PC-3 (cell line): ENCODE results near the gene FKBP11. TPM values are rescaled to one million over a fixed set of nuclear protein-coding genes. Genes with fewer than 3 reads are reported as not detected.

Experiments used
- ATAC-seq: fragments of 200-7000 bp; cut with Tn5 transposase; 2 replicates; pipeline ENCODE4 v1.9.1; 2020; ENCODE audit warnings: mild to moderate bottlenecking, moderate library complexity
- BruUV-seq: library from RNA; stranded (reverse); fragments of 400-500 nt; replicated peaks from 2 replicates; lab custom pipeline; 2021; lab: Mats Ljungman, UMichigan
- CTCF ChIA-PET: fragments of 300-600 bp; sonication (Branson Sonifier 250); formaldehyde crosslinking; loops from one replicate; lab custom pipeline; 2022; ENCODE audit warnings: antibody characterized with exemption; lab: Charles Lee
- POLR2A ChIA-PET: fragments of 300-600 bp; sonication (Branson Sonifier 250); formaldehyde crosslinking; loops from one replicate; lab custom pipeline; 2022; ENCODE audit warnings: antibody characterized with exemption; ENCODE audit not compliant: unreplicated experiment; lab: Charles Lee
- DNase-seq: peaks from one replicate; pipeline ENCODE4 v3.0.0-alpha.2; 2015
- H2AFZ ChIP-seq: fragments of 300-600 bp; sonication (generic); 2 replicates; pipeline ENCODE4 v1.6.0; 2016; ENCODE audit warnings: antibody characterized with exemption, low read length
- H3F3A ChIP-seq: fragments of 300-600 bp; sonication (generic); one replicate; pipeline ENCODE4 v1.6.0; 2017; ENCODE audit warnings: antibody characterized with exemption, low read length, control low read depth, mild to moderate bottlenecking; ENCODE audit not compliant: unreplicated experiment
- H3K27ac ChIP-seq: fragments of 300-600 bp; sonication (generic); 2 replicates; pipeline ENCODE4 v1.5.1; 2016; ENCODE audit warnings: mild to moderate bottlenecking, low read length
- H3K27me3 ChIP-seq: fragments of 300-600 bp; sonication (generic); 2 replicates; pipeline ENCODE4 v1.6.1; 2016; ENCODE audit warnings: low read length, mixed read lengths
- H3K36me3 ChIP-seq: fragments of 300-600 bp; sonication (generic); 2 replicates; pipeline ENCODE4 v1.6.1; 2016; ENCODE audit warnings: low read depth, mixed run types, low read length, mixed read lengths
- H3K4me1 ChIP-seq: fragments of 300-600 bp; sonication (generic); 2 replicates; pipeline ENCODE4 v1.5.1; 2016; ENCODE audit warnings: low read length; ENCODE audit not compliant: insufficient read depth
- H3K4me2 ChIP-seq: fragments of 300-600 bp; sonication (generic); 2 replicates; pipeline ENCODE4 v1.6.0; 2016; ENCODE audit warnings: low read length
- H3K4me3 ChIP-seq: fragments of 300-600 bp; sonication (generic); 2 replicates; pipeline ENCODE4 v1.5.1; 2016; ENCODE audit warnings: mild to moderate bottlenecking, low read length, mixed read lengths
- H3K79me2 ChIP-seq: fragments of 300-600 bp; sonication (generic); 2 replicates; pipeline ENCODE4 v1.6.1; 2017; ENCODE audit warnings: low read length, mixed read lengths
- H3K9ac ChIP-seq: fragments of 300-600 bp; sonication (generic); 2 replicates; pipeline ENCODE4 v1.6.0; 2016; ENCODE audit warnings: mild to moderate bottlenecking, low read length
- H3K9me2 ChIP-seq: fragments of 300-600 bp; sonication (generic); replicated peaks from 2 replicates; pipeline ENCODE4 v1.6.1; 2016; ENCODE audit warnings: mixed run types, low read length, mixed read lengths
- H3K9me3 ChIP-seq: fragments of 300-600 bp; sonication (generic); 2 replicates; pipeline ENCODE4 v1.6.1; 2016; ENCODE audit warnings: low read length, mixed read lengths
- H4K20me1 ChIP-seq: fragments of 300-600 bp; sonication (generic); 2 replicates; pipeline ENCODE4 v1.6.1; 2016; ENCODE audit warnings: low read length, mixed read lengths
- EZH2 ChIP-seq: fragments of 300-600 bp; sonication (generic); IDR thresholded peaks from one replicate; pipeline ENCODE4 v1.6.1; 2017; ENCODE audit warnings: antibody characterized with exemption, mild to moderate bottlenecking, low read length; ENCODE audit not compliant: unreplicated experiment
- EZH2phosphoT487 ChIP-seq: fragments of 300-600 bp; sonication (generic); IDR thresholded peaks from 2 replicates; pipeline ENCODE4 v1.6.1; 2018; ENCODE audit warnings: mild to moderate bottlenecking, antibody characterized with exemption, low read length, borderline replicate concordance
- intact Hi-C: fragments of 100-400 bp; cut with micrococcal nuclease; formaldehyde crosslinking; loops from 2 replicates; pipeline ENCODE4 v1.9.0; 2023
- total RNA-seq: library from RNA; depleted of rRNA; stranded (reverse); fragments of >200 nt; gene quantifications from 2 replicates; pipeline ENCODE4 v1.2.3, GENCODE V29; 2014
- TF ChIP-seq, protein P1 (sequence below): fragments of 300-600 bp; sonication (generic); conservative IDR thresholded peaks from 2 replicates; pipeline ENCODE4 v1.5.1; 2017; ENCODE audit warnings: antibody characterized with exemption, low read depth, mild to moderate bottlenecking, low read length

FKBP11 gene
- total RNA-seq, 1 experiment from 2014 or later: 9.7 TPM

DNA sequence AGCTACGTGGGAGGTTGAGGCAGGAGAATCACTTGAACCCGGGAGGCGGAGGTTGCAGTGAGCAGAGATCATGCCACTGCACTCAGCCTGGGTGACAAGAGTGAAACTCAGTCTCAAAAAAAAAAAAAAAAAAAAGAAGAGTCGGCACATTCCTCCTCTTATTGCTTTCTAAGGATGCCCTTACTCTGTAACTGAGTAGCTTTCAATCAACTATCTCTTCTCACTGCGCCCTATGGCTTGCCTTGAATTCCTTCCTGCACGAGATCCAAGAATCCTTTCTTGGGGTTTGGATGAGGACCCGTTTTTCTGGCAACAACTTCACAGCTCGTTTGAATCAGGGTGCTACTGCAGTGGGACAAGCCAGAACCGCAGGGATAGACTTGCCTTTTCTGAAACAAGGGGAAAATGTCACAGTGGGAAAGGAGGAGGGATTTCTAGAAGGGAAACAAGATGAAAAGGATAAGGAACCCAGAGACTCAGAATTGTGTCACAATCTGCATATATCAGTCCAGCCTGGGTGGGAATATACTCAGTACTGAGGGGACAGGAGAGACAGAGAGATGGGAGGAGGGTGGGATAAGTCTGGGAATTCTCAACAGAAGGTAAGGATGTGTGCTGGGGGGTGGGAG lies 43.5 kb downstream of the FKBP11 start:
- Histone ChIP-seq H3K4me1 (peaks cover 27% of the 10 kb centered on the region), H4K20me1 (no peaks in the 10 kb centered on the region), H3K27ac (peak overlapping the region; percentile 67), H3K79me2 (no peaks in the 10 kb centered on the region), H3K9me2 (no peaks in the 10 kb centered on the region), H3K36me3 (no peaks in the 10 kb centered on the region), H3K9me3 (no peaks in the 10 kb centered on the region), H2AFZ (peak overlapping the region; percentile 67), H3K9ac (peak overlapping the region; percentile 32), H3K4me3 (peak overlapping the region; percentile 44; the same call in 1 of the 2 replicates), H3F3A (no peaks in the 10 kb centered on the region), H3K4me2 (peak overlapping the region; percentile 72), H3K27me3 (no peaks in the 10 kb centered on the region)
- ATAC-seq: no peak
- TF ChIP-seq, protein P1, sequence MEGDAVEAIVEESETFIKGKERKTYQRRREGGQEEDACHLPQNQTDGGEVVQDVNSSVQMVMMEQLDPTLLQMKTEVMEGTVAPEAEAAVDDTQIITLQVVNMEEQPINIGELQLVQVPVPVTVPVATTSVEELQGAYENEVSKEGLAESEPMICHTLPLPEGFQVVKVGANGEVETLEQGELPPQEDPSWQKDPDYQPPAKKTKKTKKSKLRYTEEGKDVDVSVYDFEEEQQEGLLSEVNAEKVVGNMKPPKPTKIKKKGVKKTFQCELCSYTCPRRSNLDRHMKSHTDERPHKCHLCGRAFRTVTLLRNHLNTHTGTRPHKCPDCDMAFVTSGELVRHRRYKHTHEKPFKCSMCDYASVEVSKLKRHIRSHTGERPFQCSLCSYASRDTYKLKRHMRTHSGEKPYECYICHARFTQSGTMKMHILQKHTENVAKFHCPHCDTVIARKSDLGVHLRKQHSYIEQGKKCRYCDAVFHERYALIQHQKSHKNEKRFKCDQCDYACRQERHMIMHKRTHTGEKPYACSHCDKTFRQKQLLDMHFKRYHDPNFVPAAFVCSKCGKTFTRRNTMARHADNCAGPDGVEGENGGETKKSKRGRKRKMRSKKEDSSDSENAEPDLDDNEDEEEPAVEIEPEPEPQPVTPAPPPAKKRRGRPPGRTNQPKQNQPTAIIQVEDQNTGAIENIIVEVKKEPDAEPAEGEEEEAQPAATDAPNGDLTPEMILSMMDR: no peak
- TF ChIP-seq EZH2phosphoT487: no peak
- DNase-seq: no peak
- ChIA-PET CTCF (interaction anchor here (0.6 kb wide), 1 partner anchor 10 kb away, joined by 4 read pairs; no protein-coding TSS in a partner anchor), POLR2A (no interaction called here)
- no TSS peak for BruUV-seq
- intact Hi-C loops: no loop called here

DNA sequence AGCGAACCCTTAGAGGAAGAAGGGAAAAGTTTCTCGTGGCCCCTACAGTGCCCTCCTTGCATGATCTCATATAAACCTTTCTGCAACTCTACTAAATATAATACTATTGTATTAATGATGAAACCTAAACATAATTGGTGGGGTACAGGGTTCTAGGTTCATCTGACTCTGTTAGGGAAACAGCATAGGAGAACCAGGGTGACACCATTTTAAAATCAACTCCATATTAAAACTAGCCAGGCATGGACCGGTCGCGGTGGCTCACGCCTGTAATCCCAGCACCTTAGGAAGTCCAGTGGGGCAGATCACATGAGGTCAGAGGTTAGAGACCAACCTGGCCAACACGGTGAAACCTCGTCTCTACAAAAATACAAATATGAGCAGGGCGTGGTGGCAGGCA lies 44.6 kb downstream of the FKBP11 start:
- no peak for TF ChIP-seq EZH2
- TF ChIP-seq, protein P1: no peak
- TF ChIP-seq EZH2phosphoT487: no peak
- Histone ChIP-seq H3K27me3 (no peaks in the 10 kb centered on the region), H3K4me1 (peaks cover 27% of the 10 kb centered on the region), H3K4me2 (no peak overlapping the region), H3K36me3 (no peaks in the 10 kb centered on the region), H3K27ac (no peak overlapping the region), H3F3A (no peaks in the 10 kb centered on the region), H3K4me3 (no peak overlapping the region), H3K9ac (no peak overlapping the region), H3K9me3 (no peaks in the 10 kb centered on the region), H4K20me1 (no peaks in the 10 kb centered on the region), H3K9me2 (no peaks in the 10 kb centered on the region), H2AFZ (no peak overlapping the region), H3K79me2 (no peaks in the 10 kb centered on the region)
- BruUV-seq: no TSS peak
- POLR2A ChIA-PET: no interaction called here
- intact Hi-C loops: no loop called here
- CTCF ChIA-PET: no interaction called here
- ATAC-seq (no peak), DNase-seq (no peak)

DNA sequence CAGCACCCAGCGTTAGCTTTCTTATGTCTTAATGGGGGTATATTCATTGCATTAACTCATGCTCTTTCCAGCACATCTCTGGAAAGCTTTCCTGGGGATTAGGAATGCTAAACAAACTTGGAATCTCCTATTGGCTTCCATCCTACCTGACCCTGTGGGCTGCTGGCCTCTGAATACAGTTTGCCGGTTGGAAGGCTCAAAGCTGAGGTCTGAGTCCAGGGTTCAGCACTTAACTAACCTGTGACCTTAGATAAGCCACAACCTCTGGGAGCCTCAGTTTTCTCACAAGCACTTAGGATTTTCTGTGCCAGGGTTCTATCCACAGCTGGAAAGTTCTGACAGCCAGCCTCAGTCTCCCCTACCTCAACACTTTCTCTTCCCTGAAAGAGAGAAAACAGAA lies 46.7 kb downstream of the FKBP11 start:
- TF ChIP-seq EZH2phosphoT487: no peak
- TF ChIP-seq EZH2: no peak
- Histone ChIP-seq H3K4me3 (no peak overlapping the region), H3K4me1 (peaks cover 22% of the 10 kb centered on the region), H3K4me2 (no peak overlapping the region), H2AFZ (no peak overlapping the region), H3K27me3 (no peaks in the 10 kb centered on the region), H3F3A (no peaks in the 10 kb centered on the region), H3K79me2 (no peaks in the 10 kb centered on the region), H3K9ac (no peak overlapping the region), H3K9me3 (no peaks in the 10 kb centered on the region), H3K9me2 (no peaks in the 10 kb centered on the region), H3K36me3 (no peaks in the 10 kb centered on the region), H3K27ac (no peak overlapping the region), H4K20me1 (no peaks in the 10 kb centered on the region)
- no TSS peak for BruUV-seq
- no peak for DNase-seq
- POLR2A ChIA-PET: no interaction called here
- intact Hi-C loops: no loop called here
- CTCF ChIA-PET: no interaction called here
- ATAC-seq: no peak
